ENCODE results near the gene APOA1.

APOA1 gene

GRCh38 chr11:116825434-116825833 lies 12.0 kb downstream of the APOA1 start:
- TF ChIP-seq CTCF (IDR thresholded peaks at IDR 0.05; ENCODE audit: insufficient read depth, low read length), result no peak
- TF ChIP-seq REST (IDR thresholded peaks at IDR 0.05; ENCODE audit: insufficient replicate concordance, low read depth), result no peak
- no peak for TF ChIP-seq GABPA (IDR thresholded peaks at IDR 0.05; ENCODE audit: low read depth)
- TF ChIP-seq SPI1 (IDR thresholded peaks at IDR 0.05; ENCODE audit: borderline replicate concordance, low read depth), result no peak
- no peak for TF ChIP-seq POLR2AphosphoS5 (IDR thresholded peaks at IDR 0.05; ENCODE audit: low read depth)
- Histone ChIP-seq H3K4me3 (replicated peaks; ENCODE audit: insufficient read depth, low read length) (no peak overlapping the region), H3K27ac (replicated peaks) (no peak overlapping the region), H3K27me3 (ENCODE audit: insufficient read depth, poor library complexity, severe bottlenecking) (no peaks in the 10 kb centered on the region)
- no peak for DNase-seq (ENCODE audit: low read depth in 1 of 2, low spot score in 1 of 2)

- Histone ChIP-seq H3K27me3 (ENCODE audit: insufficient read depth, poor library complexity, severe bottlenecking) (no peaks in the 10 kb centered on the region), H3K4me3 (replicated peaks; ENCODE audit: insufficient read depth, low read length) (no peak within 1 kb of the TSS), H3K27ac (replicated peaks) (no peak within 1 kb of the TSS)
- DNase-seq (ENCODE audit: low read depth in 1 of 2, low spot score in 1 of 2), result no peak
- TF ChIP-seq GABPA (IDR thresholded peaks at IDR 0.05; ENCODE audit: low read depth), result no peak
- no peak for TF ChIP-seq REST (IDR thresholded peaks at IDR 0.05; ENCODE audit: insufficient replicate concordance, low read depth)
- no peak for TF ChIP-seq POLR2AphosphoS5 (IDR thresholded peaks at IDR 0.05; ENCODE audit: low read depth)
- TF ChIP-seq SPI1 (IDR thresholded peaks at IDR 0.05; ENCODE audit: borderline replicate concordance, low read depth), result no peak
- no peak for TF ChIP-seq CTCF (IDR thresholded peaks at IDR 0.05; ENCODE audit: insufficient read depth, low read length)
These were observed 14.2 kb downstream of the APOA1 start, which contains the start of gene APOA4 for GRCh38 chr11:116823031-116823843. Gene APOA4 (minus strand): TSS chr11:116823304. CDS start chr11:116823191, 113 bp downstream.

- Histone ChIP-seq H3K27me3 (ENCODE audit: insufficient read depth, poor library complexity, severe bottlenecking) (no peaks in the 10 kb centered on the region), H3K27ac (replicated peaks) (no peak overlapping the region), H3K4me3 (replicated peaks; ENCODE audit: insufficient read depth, low read length) (no peak overlapping the region)
- TF ChIP-seq GABPA (IDR thresholded peaks at IDR 0.05; ENCODE audit: low read depth) (no peak), SPI1 (IDR thresholded peaks at IDR 0.05; ENCODE audit: borderline replicate concordance, low read depth) (no peak), CTCF (IDR thresholded peaks at IDR 0.05; ENCODE audit: insufficient read depth, low read length) (no peak), POLR2AphosphoS5 (IDR thresholded peaks at IDR 0.05; ENCODE audit: low read depth) (no peak), REST (IDR thresholded peaks at IDR 0.05; ENCODE audit: insufficient replicate concordance, low read depth) (no peak)
- no peak for DNase-seq (ENCODE audit: low read depth in 1 of 2, low spot score in 1 of 2)
These were observed 14.8 kb downstream of the APOA1 start for GRCh38 chr11:116822575-116822974.

Measured in HL-60 (cell line).